ENCODE data around the gene MBP.
A peak's percentile ranks its signal among the peaks of the same experiment; 100 is the strongest.

The MBP gene

DNA sequence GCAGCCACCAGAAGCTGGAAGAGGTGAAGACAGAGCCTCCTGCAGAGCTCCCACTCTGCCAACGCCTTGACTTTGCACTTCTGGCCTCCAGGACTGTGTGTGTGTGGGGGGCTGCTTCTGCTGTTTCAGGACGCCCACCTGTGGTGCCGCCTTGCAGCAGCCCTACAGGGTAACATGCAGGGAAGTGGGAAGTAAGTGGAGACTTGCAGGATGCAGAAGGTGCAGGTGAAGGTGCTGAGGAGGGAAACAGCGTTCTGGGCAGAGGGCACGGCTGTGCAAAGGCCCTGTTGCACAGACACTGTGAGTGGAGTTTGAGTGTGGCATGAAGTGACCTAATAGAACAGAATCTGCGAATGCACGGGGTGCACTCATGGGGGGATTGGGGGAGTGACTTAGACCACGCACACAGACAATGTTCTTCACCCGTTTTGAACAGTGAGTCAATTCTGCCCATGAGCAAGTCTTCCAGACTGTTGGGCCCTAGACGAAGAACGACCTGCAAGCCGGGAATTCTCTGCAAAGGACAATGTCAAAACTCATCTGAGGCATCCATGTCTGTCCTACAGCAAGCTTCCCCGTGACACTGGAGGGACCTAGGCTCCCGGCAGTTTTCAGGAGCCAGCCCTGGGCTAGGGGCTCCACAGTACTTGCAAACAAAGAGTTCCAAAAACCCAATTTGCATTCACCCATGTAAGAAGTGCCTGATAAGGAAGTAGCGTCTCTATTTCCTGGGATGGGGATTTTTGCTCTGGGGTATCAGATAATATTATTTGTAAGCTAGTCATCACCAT lies 19.0 kb downstream of the MBP start:
- H3K36me3 Mint-ChIP-seq (ENCODE audit: low read depth): peaks cover 3% of the 10 kb centered on the region
- no peaks in the 10 kb centered on the region for H3K27me3 Mint-ChIP-seq (ENCODE audit: low read depth)
- H3K4me3 Mint-ChIP-seq: no peak overlapping the region
- H3K4me1 Mint-ChIP-seq: peaks cover 50% of the 10 kb centered on the region
- peak overlapping the region; percentile 27 to 79 (median 65) for H3K27ac Mint-ChIP-seq
- H3K9me3 Mint-ChIP-seq: no peaks in the 10 kb centered on the region
- TF ChIP-seq CTCF (IDR thresholded peaks at IDR 0.05; ENCODE audit: unreplicated experiment in 3 of 3): no peak

GRCh38 chr18:77112747-77113092 lies 19.9 kb downstream of the MBP start:
- H3K36me3 Mint-ChIP-seq (ENCODE audit: low read depth): peaks cover 3% of the 10 kb centered on the region
- H3K4me3 Mint-ChIP-seq: peak overlapping the region in 1 of 3 experiments; percentile 28
- H3K27ac Mint-ChIP-seq: peak overlapping the region in 2 of 3 experiments; percentile 35 to 81
- no peaks in the 10 kb centered on the region for H3K27me3 Mint-ChIP-seq (ENCODE audit: low read depth)
- no peak for TF ChIP-seq CTCF (IDR thresholded peaks at IDR 0.05; ENCODE audit: unreplicated experiment in 3 of 3)
- H3K9me3 Mint-ChIP-seq: no peaks in the 10 kb centered on the region
- peaks cover 58% of the 10 kb centered on the region for H3K4me1 Mint-ChIP-seq

DNA sequence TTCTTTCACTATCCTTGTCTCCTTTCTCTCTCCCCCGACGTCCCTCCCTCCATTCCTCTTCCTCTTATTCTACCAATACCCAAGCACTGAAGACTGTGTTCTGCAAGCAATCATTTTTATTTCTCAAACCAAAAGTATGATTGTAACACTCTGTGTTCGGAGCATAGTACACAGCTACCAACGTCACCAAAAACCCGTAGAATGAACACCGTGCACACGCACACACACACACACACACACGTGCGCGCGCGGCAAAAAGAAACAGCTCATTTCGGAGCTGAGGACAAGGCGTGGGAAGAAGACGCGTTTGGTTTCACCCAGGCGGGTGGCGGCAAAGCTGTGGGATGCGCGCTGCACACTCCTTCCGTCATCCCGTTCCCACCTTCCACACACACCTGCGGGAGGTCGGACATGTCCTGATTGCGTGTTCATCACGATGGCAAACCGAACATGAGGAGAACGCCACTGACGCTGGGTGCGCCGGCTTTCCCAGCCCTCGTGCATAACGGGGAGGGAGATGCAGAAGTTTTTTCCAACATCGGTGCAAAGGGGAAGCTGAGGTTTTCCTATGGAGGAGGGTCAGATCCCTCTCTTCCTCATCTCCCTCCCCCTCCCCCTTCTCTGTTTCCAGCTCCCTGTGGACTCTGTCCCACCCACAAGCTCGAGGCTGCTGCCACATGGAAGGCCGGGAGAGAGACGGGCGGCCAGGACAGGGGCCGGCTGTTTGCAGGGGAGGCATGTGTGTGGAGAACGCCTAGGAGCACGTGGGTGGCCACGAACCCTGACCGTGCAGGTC lies 20.4 kb downstream of the MBP start:
- Mint-ChIP-seq H3K4me3 (peak overlapping the region in 1 of 3 experiments; percentile 28), H3K4me1 (peaks cover 63% of the 10 kb centered on the region), H3K36me3 (ENCODE audit: low read depth) (peaks cover 3% of the 10 kb centered on the region), H3K9me3 (no peaks in the 10 kb centered on the region), H3K27ac (peak overlapping the region in 2 of 3 experiments; percentile 35 to 81), H3K27me3 (ENCODE audit: low read depth) (no peaks in the 10 kb centered on the region)
- no peak for TF ChIP-seq CTCF (IDR thresholded peaks at IDR 0.05; ENCODE audit: unreplicated experiment in 3 of 3)

- H3K4me3 Mint-ChIP-seq: no peak overlapping the region
- TF ChIP-seq CTCF (IDR thresholded peaks at IDR 0.05; ENCODE audit: unreplicated experiment in 3 of 3): no peak
- H3K9me3 Mint-ChIP-seq: no peaks in the 10 kb centered on the region
- peaks cover 70% of the 10 kb centered on the region for H3K4me1 Mint-ChIP-seq
- H3K36me3 Mint-ChIP-seq (ENCODE audit: low read depth): peaks cover 3% of the 10 kb centered on the region
- peak overlapping the region in 1 of 3 experiments; percentile 19 for H3K27ac Mint-ChIP-seq
- H3K27me3 Mint-ChIP-seq (ENCODE audit: low read depth): no peaks in the 10 kb centered on the region
Observed at GRCh38 chr18:77111449-77111848, 21.1 kb downstream of the MBP start.

GRCh38 chr18:77110936-77111335 lies 21.6 kb downstream of the MBP start:
- no peak for TF ChIP-seq CTCF (IDR thresholded peaks at IDR 0.05; ENCODE audit: unreplicated experiment in 3 of 3)
- H3K27me3 Mint-ChIP-seq (ENCODE audit: low read depth): no peaks in the 10 kb centered on the region
- no peak overlapping the region for H3K4me3 Mint-ChIP-seq
- H3K4me1 Mint-ChIP-seq: peaks cover 76% of the 10 kb centered on the region
- H3K9me3 Mint-ChIP-seq: no peaks in the 10 kb centered on the region
- H3K36me3 Mint-ChIP-seq (ENCODE audit: low read depth): peaks cover 3% of the 10 kb centered on the region
- peak overlapping the region in 2 of 3 experiments; percentile 10 to 100 for H3K27ac Mint-ChIP-seq

Measured in nephron (organoid).